NCI-H2196 (cell line): ENCODE data around the gene ETV3.

ENCODE experiments used
- DNase-seq: peaks from one replicate; lab custom pipeline; 2025; ENCODE audit not compliant: unreplicated experiment; lab: John Stamatoyannopoulos, UW

ETV3 gene

DNA sequence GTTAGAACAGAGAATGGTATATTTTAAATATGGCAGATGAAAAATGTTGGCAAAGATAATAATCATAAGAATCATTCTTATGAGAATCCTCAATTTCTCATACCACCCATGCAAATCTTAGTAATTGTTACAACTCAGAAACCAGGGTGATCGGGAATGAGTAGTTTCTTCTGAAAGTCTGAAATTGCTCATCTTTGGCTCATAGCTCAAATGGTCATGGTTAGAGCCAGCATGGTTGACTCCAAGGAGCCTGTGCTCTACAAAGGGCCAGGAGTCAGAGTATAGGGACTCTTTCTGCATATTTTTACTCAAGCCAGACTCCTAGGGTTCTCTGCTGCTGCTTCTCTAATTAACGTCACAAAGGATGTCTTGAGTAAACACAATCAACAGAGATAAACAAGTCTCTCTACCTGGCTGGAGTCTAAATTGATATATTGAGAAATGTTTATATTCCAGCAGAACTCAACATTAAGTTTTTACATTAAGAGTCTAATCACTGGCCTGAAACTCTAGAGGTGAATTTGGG lies 1.9 kb upstream of the ETV3 start:
- DNase-seq, result no peak

DNA sequence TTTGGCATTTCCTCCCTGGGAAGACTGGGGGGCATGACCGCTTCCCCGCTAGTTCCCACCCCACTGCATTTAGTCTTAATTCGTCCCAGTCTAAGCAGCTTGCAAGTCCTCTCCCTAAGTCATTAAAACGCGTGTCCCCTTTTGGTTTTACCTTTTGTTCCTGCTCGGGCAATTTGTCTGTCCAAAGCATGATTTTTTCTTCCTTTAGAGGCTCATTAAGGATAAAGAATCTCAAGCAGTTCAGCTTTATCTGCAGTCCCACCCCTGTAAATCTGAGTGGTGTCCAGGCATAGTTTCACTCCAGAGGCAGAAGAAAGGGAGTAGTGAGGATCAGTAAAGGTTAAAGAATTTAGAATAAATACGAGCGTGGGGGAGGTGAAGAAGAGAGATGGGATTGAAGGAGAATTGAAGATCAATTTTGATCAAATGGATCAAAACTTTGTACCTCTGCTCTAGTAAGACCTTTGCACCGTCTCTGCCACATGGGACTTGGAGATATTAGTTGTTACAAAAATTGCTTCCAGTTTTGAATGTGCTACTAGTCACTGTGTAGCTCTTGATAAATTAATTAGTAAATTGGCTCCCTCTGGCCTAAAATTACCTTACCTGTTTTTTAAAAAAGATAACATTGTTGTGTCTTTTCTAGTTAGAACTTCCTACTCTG lies 989 bp upstream of the ETV3 start:
- no peak for DNase-seq

DNA sequence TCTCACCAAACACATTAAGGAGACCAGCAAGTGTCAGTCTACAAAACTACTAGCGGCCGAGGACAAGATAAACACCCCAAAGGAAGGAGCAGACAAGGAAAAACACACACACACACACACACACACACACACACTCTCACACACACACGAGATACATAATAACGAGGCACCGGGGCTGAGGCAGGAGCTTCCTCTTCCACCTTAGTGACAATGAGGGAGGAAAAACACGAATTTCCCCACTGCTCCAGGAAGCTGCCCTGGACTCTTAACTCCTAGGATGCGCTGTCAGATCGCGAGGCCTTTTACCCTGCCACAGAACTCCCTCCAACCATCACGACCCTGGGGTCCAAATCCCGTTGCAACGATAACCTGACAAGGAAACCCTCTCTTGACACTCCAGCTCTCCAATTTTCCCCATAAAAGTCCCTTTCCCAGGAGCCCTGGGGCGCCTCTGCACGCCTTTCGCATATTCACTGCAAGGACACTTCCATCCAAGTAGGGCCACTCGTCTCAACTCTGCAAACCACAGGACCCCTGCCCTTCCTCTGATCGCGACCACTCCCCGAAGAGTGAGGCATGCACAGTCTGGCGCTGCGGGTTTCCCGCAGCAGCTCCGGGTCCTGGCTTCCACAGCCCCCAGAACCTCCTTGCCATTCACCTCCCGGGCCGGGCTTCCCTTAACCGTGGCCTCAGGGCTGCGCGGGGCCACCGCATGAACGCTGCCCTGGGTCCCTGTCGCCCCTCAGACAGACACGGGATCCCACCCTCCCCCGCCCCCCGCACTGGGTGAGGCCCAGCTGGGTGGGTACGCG lies 581 bp downstream of the ETV3 start:
- no peak for DNase-seq

DNA sequence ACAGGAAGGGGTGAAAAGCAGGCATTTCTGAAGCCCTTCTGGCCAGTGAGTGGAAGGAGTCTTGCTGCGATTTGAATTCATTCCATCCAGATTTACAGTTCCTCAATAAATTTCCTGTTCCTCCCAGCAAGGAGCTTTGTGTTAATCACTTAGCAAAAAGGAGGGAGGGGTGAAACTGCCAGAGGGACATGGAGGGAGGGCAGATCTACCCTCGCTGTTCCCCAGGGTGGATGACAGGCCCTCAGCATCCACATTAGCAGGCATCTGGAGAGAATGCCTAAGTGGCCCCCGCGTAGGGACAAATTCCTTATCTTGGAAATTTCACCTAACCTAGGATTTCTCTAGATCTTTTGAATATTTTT lies 1.2 kb downstream of the ETV3 start:
- no peak for DNase-seq

DNA sequence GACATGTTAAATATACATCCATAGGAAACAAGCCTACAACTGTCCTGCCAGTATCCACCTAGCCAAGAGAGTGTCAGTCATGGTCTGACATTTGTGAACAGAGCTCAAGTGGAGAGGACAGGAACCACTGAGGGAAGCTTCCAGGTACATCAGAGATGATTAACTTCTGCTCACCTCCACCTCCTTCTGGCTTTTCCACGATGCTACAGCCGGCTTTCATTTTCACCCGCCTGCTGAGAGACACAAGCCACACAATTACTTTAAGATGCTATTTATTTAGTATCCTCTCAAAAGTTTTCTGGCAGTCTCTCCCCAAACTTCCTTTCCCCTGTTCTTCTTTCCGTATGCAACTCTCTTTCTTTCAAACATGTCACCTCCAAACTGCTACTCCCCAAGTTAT lies 2.1 kb downstream of the ETV3 start:
- DNase-seq, result no peak

DNA sequence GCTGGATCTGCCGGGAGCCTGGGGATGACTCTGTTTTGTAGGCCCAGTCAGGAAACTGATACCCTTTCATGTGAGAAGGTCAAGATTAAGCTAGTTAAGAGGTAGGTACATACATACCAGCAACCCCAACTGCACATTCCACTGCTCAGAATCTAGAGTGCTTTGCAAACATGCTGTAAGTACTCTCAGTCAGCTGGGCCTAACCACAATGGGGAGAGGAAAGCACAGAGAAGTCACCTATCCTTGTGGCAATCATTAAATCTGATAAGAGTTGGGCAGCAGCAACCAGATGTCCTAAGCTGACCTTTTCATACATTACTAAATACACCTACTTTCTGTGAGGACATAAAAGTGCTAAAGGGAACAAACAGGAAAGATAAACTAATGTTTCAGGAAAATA lies 2.5 kb downstream of the ETV3 start:
- peak; percentile 13 for DNase-seq

DNA sequence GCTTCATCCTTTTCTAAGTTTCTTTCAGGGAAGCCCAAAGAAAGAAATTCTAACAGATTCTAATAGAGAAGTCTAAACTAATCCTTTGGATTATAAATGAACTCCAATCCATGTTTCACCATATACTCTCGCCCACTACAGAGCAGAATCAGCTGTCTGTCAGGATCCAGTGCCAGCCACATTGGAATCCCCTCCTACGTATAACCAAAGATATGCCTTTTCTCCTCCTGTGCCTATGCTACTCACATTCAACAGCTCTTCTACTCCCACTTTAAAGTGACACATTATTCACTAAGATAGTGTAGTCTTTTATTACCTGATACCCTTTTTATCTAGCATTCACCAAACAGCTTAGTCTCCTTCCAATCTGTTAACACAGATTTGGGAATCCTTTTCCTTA lies 3.1 kb downstream of the ETV3 start:
- no peak for DNase-seq

DNA sequence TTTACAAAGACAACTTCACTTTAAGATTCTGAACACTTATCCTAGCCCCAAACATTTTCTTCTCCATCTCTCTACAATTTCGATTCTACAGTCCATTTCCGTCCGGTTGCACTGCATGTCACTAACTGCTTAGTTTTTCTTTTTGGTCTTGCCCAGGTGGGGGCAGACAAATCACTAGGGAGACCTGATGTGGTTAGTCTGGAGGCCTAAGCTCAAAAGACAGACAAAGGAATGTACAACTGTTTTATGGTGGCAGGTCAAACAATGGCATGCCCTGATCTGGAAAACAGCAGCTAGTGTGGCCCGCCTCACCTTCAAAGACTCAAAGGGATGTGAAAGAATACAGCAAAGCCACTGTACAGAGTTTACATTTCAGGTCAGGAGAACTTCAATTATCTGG lies 3.8 kb downstream of the ETV3 start:
- no peak for DNase-seq

DNA sequence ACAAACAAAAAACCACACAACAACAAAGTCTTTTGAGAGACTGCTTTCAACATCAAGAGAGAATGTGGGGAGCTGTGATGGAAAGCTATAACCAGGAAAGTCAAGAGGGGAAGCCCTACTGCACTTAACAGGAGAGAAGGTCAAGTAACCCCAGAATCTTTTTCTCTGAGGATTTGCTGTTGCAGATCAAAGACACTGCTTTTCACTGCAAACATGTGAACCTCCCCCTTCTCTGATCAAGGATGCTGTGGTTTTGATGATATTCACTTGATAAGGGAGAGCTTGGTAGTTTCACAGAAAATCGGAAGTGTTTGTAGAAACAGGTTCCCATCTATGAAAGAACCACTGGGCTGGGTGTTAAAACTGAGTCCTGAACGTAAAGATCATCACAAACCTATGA lies 4.8 kb downstream of the ETV3 start:
- no peak for DNase-seq

DNA sequence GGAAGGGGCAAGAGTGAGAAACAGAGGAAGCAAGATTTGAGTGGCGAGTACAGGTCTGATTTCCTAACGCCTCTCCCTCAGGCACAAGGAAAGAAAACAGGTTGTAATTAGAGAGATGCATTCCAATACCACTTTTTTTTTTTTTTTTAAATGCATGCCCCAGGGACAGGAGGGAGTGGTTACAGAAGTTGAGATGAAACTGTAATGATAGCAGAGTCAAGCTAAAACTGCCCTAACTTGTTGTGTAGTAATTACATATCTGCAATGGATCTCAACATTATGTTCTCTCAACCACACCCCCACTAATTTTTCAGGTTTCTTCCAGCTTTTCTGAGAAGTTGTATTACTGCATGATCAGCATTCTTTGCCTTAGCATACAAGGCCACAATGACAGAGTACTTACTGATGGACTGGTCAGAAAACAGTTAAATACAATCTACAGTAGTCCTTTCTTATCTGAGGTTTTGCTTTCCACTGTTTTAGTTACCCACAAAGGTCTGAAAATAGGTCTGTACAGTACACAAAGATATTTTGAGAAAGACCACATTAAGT lies 5.5 kb downstream of the ETV3 start:
- no peak for DNase-seq

DNA sequence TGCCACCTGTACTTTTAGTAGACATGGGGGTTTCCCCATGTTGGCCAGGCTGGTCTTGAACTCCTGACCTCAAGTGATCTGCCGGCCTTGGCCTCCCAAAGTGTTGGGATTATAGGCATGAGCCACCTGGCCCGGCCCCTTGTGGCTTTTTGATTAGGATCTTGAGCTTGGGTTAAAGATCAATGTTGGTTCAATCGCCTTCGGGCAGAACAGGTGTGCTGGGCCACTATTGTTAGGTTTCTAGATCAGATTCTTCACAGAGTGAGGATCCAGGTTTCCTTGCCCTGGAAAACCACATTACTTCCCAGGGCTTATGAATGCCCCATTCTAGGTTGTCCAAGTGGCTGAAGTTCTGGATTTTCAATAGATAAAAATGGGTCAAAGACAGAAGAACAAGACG lies 6.1 kb downstream of the ETV3 start:
- no peak for DNase-seq

DNA sequence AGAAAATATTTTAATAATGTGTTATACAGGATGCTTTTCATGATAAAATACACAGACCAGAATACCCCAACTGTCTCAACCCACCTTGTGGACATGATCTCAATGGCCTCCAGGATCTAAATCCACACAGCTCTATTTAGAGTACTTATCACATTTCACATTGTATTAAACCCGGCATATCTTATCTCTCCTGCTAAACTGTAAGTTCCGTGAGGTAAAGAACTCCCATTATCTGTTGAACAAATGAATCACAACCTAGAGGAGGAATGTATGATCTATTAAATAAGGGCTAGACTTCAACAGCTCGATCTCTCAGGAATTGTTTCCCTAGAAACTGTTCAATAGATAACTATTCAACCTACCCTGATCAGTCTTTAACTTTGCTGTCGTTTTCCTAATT lies 6.9 kb downstream of the ETV3 start:
- no peak for DNase-seq

DNA sequence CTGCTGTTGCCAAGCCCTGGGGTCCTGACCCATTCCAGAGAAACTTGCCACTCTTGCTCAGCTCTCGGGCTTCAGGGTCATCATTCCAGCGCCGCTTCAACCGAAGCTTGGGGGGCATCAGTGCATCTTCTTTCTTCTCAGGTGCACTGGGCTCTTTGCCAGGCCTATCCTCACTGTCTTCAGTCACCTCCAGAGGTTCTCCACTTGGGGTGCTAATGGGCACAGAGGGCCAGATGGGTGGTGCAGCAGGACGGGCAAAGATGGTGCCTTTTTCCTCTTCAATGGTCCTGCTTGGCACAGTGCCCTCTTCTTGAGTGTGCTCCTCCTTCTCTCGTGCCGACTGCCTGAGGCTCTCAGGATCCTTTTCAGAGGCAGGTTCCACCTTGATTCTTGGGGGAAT lies 13.3 kb downstream of the ETV3 start:
- DNase-seq, result no peak

DNA sequence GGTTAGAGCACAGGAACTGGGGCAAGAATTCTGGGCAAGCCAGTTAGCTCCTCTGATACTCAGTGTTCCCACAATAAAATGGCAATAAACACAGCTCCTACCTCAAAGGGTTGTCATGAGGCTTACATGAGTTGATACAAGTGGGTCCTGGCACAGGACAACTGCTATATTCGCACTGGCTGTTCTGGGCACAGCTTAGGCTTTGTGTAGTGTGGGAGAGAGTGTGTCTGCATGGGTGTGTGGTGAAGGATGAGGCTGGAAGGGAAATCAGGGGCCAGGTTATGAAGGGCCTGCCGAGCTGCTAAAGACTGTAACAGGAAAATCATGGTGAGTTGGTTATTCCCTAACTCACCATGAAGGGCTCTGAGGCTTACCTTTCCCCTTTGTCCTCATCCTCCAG lies 18.7 kb downstream of the ETV3 start:
- no peak for DNase-seq

DNA sequence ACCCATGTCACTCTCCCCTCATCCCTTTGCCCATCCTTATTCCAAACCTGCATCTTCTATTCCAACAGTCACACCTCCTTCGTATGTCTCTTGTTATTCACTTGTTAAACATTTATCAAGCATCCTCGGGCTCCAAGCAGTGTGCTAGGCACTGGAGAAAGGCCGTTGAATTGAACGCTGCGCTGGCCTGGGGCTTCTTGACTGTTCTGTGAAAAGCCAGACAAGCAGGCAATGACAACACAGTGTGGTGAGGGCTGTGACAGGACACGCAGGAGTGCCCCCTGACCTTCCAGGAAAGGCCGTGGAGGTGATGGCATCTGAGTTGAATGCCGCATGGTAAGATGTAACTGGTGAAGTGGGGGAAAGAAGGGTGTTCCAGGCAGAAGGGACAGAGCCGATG lies 19.2 kb downstream of the ETV3 start:
- no peak for DNase-seq

DNA sequence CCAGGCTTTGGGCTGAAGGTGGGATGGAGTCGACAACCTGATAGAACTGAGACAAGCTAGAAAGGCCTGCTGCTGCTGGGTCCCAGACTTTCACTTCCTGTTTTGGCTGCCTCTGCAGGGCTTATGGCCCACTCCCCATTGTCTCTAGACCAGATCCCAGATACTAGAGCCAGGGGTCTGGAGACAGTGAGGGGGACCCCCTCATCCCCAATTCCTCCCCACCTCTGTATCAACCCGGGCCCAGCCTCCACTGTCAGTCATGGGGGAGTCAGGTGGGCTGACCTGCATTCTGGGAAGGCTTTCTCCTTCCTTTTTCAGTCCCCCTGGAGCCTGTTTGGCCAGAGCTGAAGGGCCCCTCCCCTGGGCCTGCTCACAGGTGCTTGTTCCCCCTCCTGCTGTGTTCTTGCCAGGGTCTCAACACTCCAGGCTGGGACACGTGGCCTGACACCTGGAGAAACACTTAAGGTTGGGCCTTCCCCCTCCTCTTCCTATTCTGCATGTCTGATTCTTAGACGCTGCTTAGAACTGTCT lies 20.6 kb downstream of the ETV3 start:
- no peak for DNase-seq

DNA sequence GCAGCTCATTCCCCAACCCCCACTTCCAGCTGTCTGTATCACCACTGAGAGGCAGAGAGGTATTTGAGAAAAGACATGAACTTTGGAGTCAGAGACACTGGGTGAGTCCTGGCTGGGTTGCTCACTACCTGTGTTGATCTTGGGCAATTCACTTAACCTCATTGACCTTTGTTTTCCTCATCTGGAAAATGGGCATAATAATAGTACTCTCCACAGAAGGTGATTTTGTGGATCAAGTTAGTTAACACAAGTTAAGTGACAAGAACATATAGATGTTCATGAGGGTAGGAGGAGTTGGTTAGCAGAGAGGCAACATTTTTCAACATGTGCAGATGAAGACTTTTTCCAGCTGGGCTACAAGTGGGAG lies 21.5 kb downstream of the ETV3 start:
- no peak for DNase-seq

DNA sequence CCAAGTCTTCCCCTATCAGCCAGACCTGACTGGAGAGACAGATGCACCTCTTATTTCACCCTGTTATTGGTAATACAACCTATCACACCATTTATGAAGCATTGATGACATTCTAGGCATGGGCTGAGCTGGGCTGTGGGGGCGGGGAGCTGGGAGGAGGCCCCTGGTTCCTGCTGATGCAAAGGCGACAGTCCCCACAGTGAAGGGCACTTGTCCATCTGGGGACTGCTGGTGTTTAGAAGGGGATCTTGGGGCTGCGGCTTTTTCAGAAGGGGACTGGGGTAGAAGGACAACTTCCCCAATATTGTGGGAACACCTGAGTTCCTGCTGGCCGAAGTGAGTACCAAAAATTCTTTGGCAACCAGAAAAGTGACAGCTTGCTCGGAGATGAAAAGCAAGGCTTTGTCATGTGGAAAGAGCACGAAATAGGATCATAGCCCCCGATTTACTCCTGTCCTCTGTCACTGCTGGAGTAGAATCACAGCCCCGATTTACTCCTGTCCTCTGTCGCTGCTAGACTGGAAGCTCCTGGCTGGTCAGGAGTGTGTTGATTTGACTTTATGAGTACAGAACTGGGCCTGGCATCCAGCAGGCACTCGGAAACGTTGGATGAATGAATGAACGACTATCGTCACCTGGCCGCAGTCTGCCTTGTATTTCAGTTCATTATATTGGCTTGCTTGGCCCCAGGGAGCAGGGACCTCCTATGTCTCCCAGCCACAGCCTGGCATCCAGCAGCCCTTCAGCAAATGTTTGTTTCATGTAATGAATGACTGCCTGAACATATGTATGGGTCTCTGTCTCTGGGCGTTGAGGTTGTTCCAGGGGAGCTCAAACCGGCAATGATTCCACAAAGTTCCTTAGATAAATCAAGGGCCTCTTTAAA lies 22.1 kb downstream of the ETV3 start:
- no peak for DNase-seq

DNA sequence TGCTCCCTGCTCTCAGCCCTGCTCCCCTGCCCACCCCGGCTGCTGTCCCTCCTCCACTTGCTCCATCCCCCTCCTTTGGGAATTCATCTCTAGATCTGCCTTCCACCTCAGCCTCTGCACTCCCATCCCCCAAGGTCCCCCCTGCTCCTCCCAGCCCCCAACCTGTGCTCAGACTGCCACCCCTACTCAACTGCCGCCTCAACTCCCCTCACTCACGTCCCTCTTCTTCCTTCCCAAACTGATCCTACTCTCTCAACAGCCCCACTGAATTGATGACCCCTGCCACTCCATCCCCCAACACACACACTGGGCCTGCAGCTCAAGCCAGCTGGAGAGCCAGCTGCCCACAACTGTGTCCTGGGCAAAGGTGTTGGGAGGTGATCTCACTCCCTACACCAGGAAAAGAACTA lies 22.8 kb downstream of the ETV3 start:
- DNase-seq, result no peak

DNA sequence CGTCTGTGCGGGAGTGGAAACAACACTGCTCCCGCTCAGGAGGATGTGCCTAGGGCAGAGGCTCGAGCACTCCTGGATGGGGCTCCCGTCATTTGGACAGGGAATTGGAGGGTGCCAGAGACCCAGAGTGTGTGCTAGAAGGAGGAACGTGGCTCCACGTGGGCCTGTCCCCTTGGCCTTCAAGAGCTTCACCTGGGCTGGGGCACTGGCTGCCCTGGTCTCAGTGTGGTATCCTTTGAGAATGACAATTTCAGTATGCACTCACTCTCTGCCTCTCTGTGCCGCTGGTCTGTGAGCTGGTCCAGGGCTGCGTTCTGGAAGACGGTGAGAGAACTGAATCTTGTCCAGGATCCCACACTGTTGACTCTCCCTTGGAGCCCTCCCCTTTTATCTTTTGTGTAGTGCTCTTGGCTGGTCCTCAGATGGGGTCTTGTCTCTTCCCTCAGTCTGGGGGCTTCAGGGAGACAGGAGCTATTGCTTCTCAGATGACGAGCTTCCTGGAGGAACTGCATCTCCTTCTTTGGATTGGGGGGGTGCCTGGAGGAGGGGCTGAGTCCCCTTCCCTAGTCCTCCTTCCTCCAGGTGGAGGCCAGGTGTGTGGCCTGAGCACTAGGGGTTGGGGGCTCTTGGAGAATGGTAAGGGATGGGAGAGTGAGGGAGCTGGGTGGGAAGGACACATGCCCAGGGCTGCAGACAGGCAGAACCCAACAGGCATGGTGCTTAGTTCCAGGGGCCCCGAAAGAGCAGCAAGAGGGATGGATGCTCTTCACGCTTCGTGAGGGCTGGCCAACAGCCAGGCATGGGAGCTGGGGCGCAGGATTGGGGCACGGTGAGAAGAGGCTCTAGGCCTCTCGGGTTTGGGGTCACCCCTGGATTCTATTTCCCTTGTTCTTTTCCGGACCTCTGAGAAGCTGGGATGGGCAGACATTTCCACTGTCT lies 23.7 kb downstream of the ETV3 start:
- no peak for DNase-seq
